ENCODE data around the gene ENC1. TPM values are rescaled to one million over a fixed set of nuclear protein-coding genes. Genes with fewer than 3 reads are reported as not detected.

ENC1 gene
- total RNA-seq, 1 donor from 2014 or later: 162 TPM

DNA sequence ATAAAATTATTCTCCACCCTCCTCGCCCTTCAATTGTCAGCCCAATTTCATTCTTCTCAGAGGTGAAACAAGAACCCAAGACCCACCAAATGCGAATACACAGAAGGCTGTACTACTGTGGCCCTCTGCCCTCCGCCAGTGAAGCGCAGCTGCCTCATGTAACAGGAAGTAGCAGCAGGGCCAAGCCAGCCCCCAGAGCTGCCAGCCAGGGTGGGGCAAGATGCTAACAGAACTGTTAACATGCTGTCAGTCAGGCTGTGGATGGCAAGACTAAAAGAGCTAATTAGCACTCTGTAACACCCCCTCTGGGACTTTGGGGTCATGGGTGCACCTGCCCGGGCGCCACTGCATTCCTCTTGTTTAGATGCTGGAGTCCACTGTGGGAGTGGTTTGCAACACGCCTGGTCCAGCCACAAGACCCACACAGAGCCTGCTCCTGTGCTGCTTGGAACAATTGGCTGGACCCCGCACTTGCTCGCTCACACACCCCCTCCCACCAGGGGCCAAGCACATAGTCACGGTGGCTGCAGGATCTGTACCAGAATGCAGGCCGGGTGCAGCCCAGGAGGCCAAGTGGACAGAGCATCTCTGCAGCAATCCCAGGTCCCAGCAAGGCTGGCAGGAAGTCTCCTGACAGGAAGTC lies 30.0 kb upstream of the ENC1 start:
- Mint-ChIP-seq H3K4me3 (ENCODE audit: unreplicated experiment) (no peak overlapping the region), H3K27me3 (ENCODE audit: unreplicated experiment) (peaks cover 2% of the 10 kb centered on the region), H3K9me3 (ENCODE audit: unreplicated experiment) (no peaks in the 10 kb centered on the region), H3K4me1 (ENCODE audit: unreplicated experiment) (peaks cover under 1% of the 10 kb centered on the region), H3K36me3 (ENCODE audit: low read depth, unreplicated experiment) (no peaks in the 10 kb centered on the region), H3K27ac (ENCODE audit: unreplicated experiment) (no peak overlapping the region)
- no peak for TF ChIP-seq CTCF (IDR thresholded peaks at IDR 0.05; ENCODE audit: unreplicated experiment)
- DNase-seq (ENCODE audit: low spot score): no peak

DNA sequence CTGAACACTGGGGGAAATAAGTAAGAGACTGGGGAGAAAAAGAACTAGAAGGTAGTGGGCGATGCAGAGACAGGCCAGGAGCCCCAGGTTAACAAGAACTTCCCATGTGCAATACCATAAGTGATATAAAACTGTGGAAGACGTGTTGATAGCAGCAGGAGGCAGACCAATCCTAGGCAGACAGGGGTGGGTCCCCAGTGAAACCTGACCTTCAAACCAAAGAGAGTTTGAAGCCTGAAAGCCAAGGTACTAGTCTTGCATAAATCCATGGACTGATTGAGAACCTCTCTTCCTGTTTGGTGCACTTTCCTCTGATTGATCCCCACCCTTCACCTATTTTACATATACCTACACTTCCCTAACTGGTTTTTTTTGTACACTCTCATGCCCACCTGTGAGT lies 29.3 kb upstream of the ENC1 start:
- TF ChIP-seq CTCF (IDR thresholded peaks at IDR 0.05; ENCODE audit: unreplicated experiment): no peak
- Mint-ChIP-seq H3K4me1 (ENCODE audit: unreplicated experiment) (no peaks in the 10 kb centered on the region), H3K27ac (ENCODE audit: unreplicated experiment) (no peak overlapping the region), H3K36me3 (ENCODE audit: low read depth, unreplicated experiment) (no peaks in the 10 kb centered on the region), H3K9me3 (ENCODE audit: unreplicated experiment) (no peaks in the 10 kb centered on the region), H3K4me3 (ENCODE audit: unreplicated experiment) (no peak overlapping the region), H3K27me3 (ENCODE audit: unreplicated experiment) (peaks cover 2% of the 10 kb centered on the region)
- DNase-seq (ENCODE audit: low spot score): no peak

GRCh38 chr5:74667396-74667795 lies 26.9 kb upstream of the ENC1 start:
- H3K4me1 Mint-ChIP-seq (ENCODE audit: unreplicated experiment): no peaks in the 10 kb centered on the region
- no peak overlapping the region for H3K4me3 Mint-ChIP-seq (ENCODE audit: unreplicated experiment)
- DNase-seq (ENCODE audit: low spot score): no peak
- H3K9me3 Mint-ChIP-seq (ENCODE audit: unreplicated experiment): no peaks in the 10 kb centered on the region
- no peak for TF ChIP-seq CTCF (IDR thresholded peaks at IDR 0.05; ENCODE audit: unreplicated experiment)
- no peaks in the 10 kb centered on the region for H3K36me3 Mint-ChIP-seq (ENCODE audit: low read depth, unreplicated experiment)
- H3K27ac Mint-ChIP-seq (ENCODE audit: unreplicated experiment): no peak overlapping the region
- H3K27me3 Mint-ChIP-seq (ENCODE audit: unreplicated experiment): no peaks in the 10 kb centered on the region

GRCh38 chr5:74665816-74666215 lies 25.3 kb upstream of the ENC1 start:
- H3K36me3 Mint-ChIP-seq (ENCODE audit: low read depth, unreplicated experiment): no peaks in the 10 kb centered on the region
- H3K4me3 Mint-ChIP-seq (ENCODE audit: unreplicated experiment): no peak overlapping the region
- H3K27ac Mint-ChIP-seq (ENCODE audit: unreplicated experiment): no peak overlapping the region
- no peak for DNase-seq (ENCODE audit: low spot score)
- no peaks in the 10 kb centered on the region for H3K9me3 Mint-ChIP-seq (ENCODE audit: unreplicated experiment)
- TF ChIP-seq CTCF (IDR thresholded peaks at IDR 0.05; ENCODE audit: unreplicated experiment): no peak
- no peaks in the 10 kb centered on the region for H3K27me3 Mint-ChIP-seq (ENCODE audit: unreplicated experiment)
- no peaks in the 10 kb centered on the region for H3K4me1 Mint-ChIP-seq (ENCODE audit: unreplicated experiment)

DNA sequence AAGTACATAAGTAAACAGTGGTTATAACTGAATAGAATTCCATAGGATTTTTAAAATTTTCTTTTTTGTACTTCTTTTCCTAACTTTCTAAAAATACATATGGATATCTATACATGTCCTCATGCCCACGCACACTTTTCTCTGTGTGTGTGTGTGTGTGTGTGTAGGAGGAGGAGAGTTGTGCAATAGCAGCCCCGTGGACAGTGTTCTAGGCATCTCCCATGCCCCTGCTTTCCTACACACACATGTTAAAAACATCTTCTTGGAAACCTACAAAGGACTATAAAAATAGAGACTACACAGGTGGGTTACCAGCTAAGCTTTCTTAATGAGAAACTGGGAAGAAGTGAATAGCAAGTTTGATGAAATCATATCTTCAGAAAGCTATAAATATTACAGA lies 24.7 kb upstream of the ENC1 start:
- Mint-ChIP-seq H3K4me1 (ENCODE audit: unreplicated experiment) (no peaks in the 10 kb centered on the region), H3K27me3 (ENCODE audit: unreplicated experiment) (no peaks in the 10 kb centered on the region), H3K9me3 (ENCODE audit: unreplicated experiment) (no peaks in the 10 kb centered on the region), H3K4me3 (ENCODE audit: unreplicated experiment) (no peak overlapping the region), H3K27ac (ENCODE audit: unreplicated experiment) (no peak overlapping the region), H3K36me3 (ENCODE audit: low read depth, unreplicated experiment) (no peaks in the 10 kb centered on the region)
- DNase-seq (ENCODE audit: low spot score): no peak
- no peak for TF ChIP-seq CTCF (IDR thresholded peaks at IDR 0.05; ENCODE audit: unreplicated experiment)

Measured in endothelial cell (in vitro differentiated cells).